NCI-H748 (cell line): Measurements from ENCODE around the gene GAK.
"Not testable (repeated sequence)": the region's sequence is repeated elsewhere in the genome, so short reads cannot be mapped to it uniquely, and the experiment has no call there.

ENCODE experiments used
- DNase-seq: peaks from one replicate; lab custom pipeline; 2025; ENCODE audit not compliant: unreplicated experiment; lab: John Stamatoyannopoulos, UW

Gene GAK

GRCh38 chr4:931960-932712 is at the start of gene GAK, which contains the start of gene TMEM175:
TSS of gene GAK (minus strand) at chr4:932316. CDS start at chr4:932187, 129 bp downstream.
TSS of gene TMEM175 (plus strand) at chr4:932460. CDS start at chr4:947740, 15,280 bp downstream.
- peak; percentile 80 for DNase-seq

GRCh38 chr4:978957-979701 is 47.0 kb upstream of the GAK start:
- DNase-seq, result no peak

GRCh38 chr4:976016-976415 is 43.9 kb upstream of the GAK start:
- DNase-seq, result not testable (repeated sequence)

GRCh38 chr4:974668-975067 is 42.6 kb upstream of the GAK start:
- DNase-seq, result no peak

- DNase-seq, result peak; percentile 9
Observed at GRCh38 chr4:973431-974397, 41.6 kb upstream of the GAK start, which contains the start of gene DGKQ. TSS of gene DGKQ (minus strand) at chr4:973569. CDS start at chr4:973482, 87 bp downstream.

GRCh38 chr4:972651-973424 is 40.7 kb upstream of the GAK start:
- peak; percentile 8 for DNase-seq

GRCh38 chr4:971666-972500 is 39.8 kb upstream of the GAK start:
- DNase-seq, result no peak

- DNase-seq, result no peak
Observed at GRCh38 chr4:970854-971520, 38.9 kb upstream of the GAK start.

GRCh38 chr4:970046-970745 is 38.1 kb upstream of the GAK start:
- DNase-seq, result no peak

GRCh38 chr4:968621-969394 is 36.7 kb upstream of the GAK start:
- no peak for DNase-seq

GRCh38 chr4:968221-968620 is 36.1 kb upstream of the GAK start:
- no peak for DNase-seq

- DNase-seq, result no peak
Observed at GRCh38 chr4:967113-968104, 35.3 kb upstream of the GAK start.

- no peak for DNase-seq
Observed at GRCh38 chr4:966266-967112, 34.4 kb upstream of the GAK start.

- no peak for DNase-seq
Observed at GRCh38 chr4:965766-966134, 33.6 kb upstream of the GAK start.

- no peak for DNase-seq
Observed at GRCh38 chr4:965048-965765, 33.1 kb upstream of the GAK start.
